Measurements from ENCODE around the gene ZNF562.
"Not testable (repeated sequence)": the region's sequence is repeated elsewhere in the genome, so short reads cannot be mapped to it uniquely, and the experiment has no call there.

DNA sequence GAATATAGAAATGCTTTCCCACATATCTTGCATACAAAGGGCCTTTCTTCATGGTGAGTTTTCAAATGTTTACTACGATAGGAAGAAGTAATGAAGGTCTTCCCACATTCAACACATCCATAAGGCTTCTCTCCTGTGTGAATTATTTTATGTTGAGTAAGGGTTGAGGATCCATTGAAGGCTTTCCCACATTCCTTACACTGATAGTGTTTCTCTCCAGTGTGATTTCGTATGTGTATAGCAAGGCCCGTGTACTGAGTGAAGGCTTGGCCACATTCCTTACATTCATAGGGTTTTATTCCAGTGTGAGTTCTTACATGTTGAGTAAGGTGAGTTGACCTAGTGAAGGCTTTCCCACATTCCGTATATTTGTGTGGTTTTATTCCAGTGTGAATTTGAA is 15.4 kb upstream of the ZNF562 start:
- TF ChIP-seq, protein P1, sequence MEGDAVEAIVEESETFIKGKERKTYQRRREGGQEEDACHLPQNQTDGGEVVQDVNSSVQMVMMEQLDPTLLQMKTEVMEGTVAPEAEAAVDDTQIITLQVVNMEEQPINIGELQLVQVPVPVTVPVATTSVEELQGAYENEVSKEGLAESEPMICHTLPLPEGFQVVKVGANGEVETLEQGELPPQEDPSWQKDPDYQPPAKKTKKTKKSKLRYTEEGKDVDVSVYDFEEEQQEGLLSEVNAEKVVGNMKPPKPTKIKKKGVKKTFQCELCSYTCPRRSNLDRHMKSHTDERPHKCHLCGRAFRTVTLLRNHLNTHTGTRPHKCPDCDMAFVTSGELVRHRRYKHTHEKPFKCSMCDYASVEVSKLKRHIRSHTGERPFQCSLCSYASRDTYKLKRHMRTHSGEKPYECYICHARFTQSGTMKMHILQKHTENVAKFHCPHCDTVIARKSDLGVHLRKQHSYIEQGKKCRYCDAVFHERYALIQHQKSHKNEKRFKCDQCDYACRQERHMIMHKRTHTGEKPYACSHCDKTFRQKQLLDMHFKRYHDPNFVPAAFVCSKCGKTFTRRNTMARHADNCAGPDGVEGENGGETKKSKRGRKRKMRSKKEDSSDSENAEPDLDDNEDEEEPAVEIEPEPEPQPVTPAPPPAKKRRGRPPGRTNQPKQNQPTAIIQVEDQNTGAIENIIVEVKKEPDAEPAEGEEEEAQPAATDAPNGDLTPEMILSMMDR (IDR thresholded peaks at IDR 0.05) = not testable (repeated sequence)
- not testable (repeated sequence) for TF ChIP-seq ZFX (IDR thresholded peaks at IDR 0.05; ENCODE audit: borderline replicate concordance)
